SK-N-SH (cell line): ENCODE results near the gene LSS. TPM values are rescaled to one million over a fixed set of nuclear protein-coding genes. Genes with fewer than 3 reads are reported as not detected.

ENCODE experiments used
- CTCF ChIA-PET: fragments of 300-600, 350-600 bp; formaldehyde crosslinking; extraction: SDS; loops from one replicate; lab custom pipeline; 2021; lab: Yijun Ruan, JAX
- POLR2A ChIA-PET: fragments of 350-600 bp; sonication (Branson Sonifier 250); formaldehyde crosslinking; extraction: SDS; loops from one replicate; lab custom pipeline; 2020; ENCODE audit warnings: antibody characterized with exemption, inconsistent platforms; lab: Yijun Ruan, JAX
- DNase-seq: peaks from one replicate; pipeline ENCODE4 v3.0.0; 2012
- H2AFZ ChIP-seq: fragments of 200-600 bp; sonication (generic); 2 replicates; pipeline ENCODE4 v1.8.1; 2016; ENCODE audit warnings: antibody characterized with exemption, mild to moderate bottlenecking, low read depth
- H3F3A ChIP-seq: fragments of 200-600 bp; sonication (generic); replicated peaks from 2 replicates; pipeline ENCODE3; 2016; ENCODE audit warnings: antibody characterized with exemption, mild to moderate bottlenecking; ENCODE audit not compliant: insufficient read depth
- H3K27ac ChIP-seq, 2 experiments: fragments of 200-500 bp in 1 of 2; fragments of 200-600 bp in 1 of 2; sonication (Bioruptor generic) in 1 of 2; sonication (generic), shearing (Covaris generic) in 1 of 2; 2 replicates each; pipeline versions ENCODE4 v1.5.1 to v1.6.1; 2014 to 2016; ENCODE audit warnings: low read depth in 2 of 2, inconsistent platforms in 1 of 2, low read length in 1 of 2, mild to moderate bottlenecking in 1 of 2, mixed read lengths in 1 of 2
- H3K27me3 ChIP-seq: fragments of 200-600 bp; sonication (generic), shearing (Covaris generic); 2 replicates; pipeline ENCODE4 v1.6.1; 2016; ENCODE audit warnings: mixed run types; ENCODE audit not compliant: insufficient read depth
- H3K36me3 ChIP-seq, 2 experiments: fragments of 200-500 bp in 1 of 2; fragments of 200-600 bp in 1 of 2; sonication (Bioruptor generic) in 1 of 2; sonication (generic) in 1 of 2; replicated peaks in 1 of 2; 2 replicates each; pipeline versions ENCODE3 to v1.5.1; 2014 to 2016; ENCODE audit warnings: low read length in 1 of 2, mild to moderate bottlenecking in 1 of 2; ENCODE audit not compliant: insufficient read depth in 2 of 2, control insufficient read depth in 1 of 2
- H3K4me1 ChIP-seq, 2 experiments: fragments of 200-500 bp in 1 of 2; fragments of 200-600 bp in 1 of 2; sonication (Bioruptor generic) in 1 of 2; sonication (generic), shearing (Covaris generic) in 1 of 2; 2 replicates each; pipeline versions ENCODE4 v1.5.1 to v1.6.1; 2014 to 2016; ENCODE audit warnings: low read depth in 1 of 2, low read length in 1 of 2, mixed run types in 1 of 2; ENCODE audit not compliant: insufficient read depth in 2 of 2, control insufficient read depth in 1 of 2
- H3K4me2 ChIP-seq: fragments of 200-600 bp; sonication (generic), shearing (Covaris generic); 2 replicates; pipeline ENCODE4 v1.6.1; 2017; ENCODE audit warnings: mixed run types
- H3K4me3 ChIP-seq, 2 experiments: fragments of 200-500 bp in 1 of 2; fragments of 200-600 bp in 1 of 2; sonication (Bioruptor generic) in 1 of 2; sonication (generic), shearing (Covaris generic) in 1 of 2; 2 replicates each; pipeline versions ENCODE4 v1.5.1 to v1.8.1; 2014 to 2016; ENCODE audit warnings: low read depth in 2 of 2, inconsistent platforms in 1 of 2, low read length in 1 of 2, mild to moderate bottlenecking in 1 of 2, mixed read lengths in 1 of 2, moderate library complexity in 1 of 2
- H3K79me2 ChIP-seq: fragments of 200-600 bp; sonication (generic); 2 replicates; pipeline ENCODE4 v1.8.1; 2017; ENCODE audit warnings: mild to moderate bottlenecking; ENCODE audit not compliant: insufficient read depth
- H3K9ac ChIP-seq: fragments of 200-600 bp; sonication (generic); 2 replicates; pipeline ENCODE4 v1.6.1; 2017; ENCODE audit warnings: mixed run types
- H3K9me2 ChIP-seq: fragments of 200-600 bp; sonication (generic); 2 replicates; pipeline ENCODE4 v1.6.1; 2017; ENCODE audit warnings: mixed run types
- H3K9me3 ChIP-seq: fragments of 200-600 bp; sonication (generic); 2 replicates; pipeline ENCODE4 v1.6.1; 2017; ENCODE audit warnings: mixed run types, mild to moderate bottlenecking, moderate library complexity
- H4K20me1 ChIP-seq: fragments of 200-600 bp; sonication (generic); 2 replicates; pipeline ENCODE4 v1.6.1; 2017; ENCODE audit warnings: mild to moderate bottlenecking, mixed run types; ENCODE audit not compliant: insufficient read depth
- CTCF ChIP-seq: fragments of 200-600 bp; sonication (generic); IDR thresholded peaks from 2 replicates; pipeline ENCODE4 v1.6.1; 2017; ENCODE audit warnings: antibody characterized with exemption, mild to moderate bottlenecking, moderate library complexity
- ELF1 ChIP-seq: IDR thresholded peaks from 2 replicates; pipeline ENCODE4 v1.4.0; 2012
- EP300 ChIP-seq, 2 experiments: IDR thresholded peaks; 2 replicates each; pipeline versions ENCODE4 v1.4.0 to v1.6.1; 2012; ENCODE audit warnings: borderline replicate concordance in 1 of 2, low read depth in 1 of 2, low read length in 1 of 2
- FOSL2 ChIP-seq: IDR thresholded peaks from 2 replicates; pipeline ENCODE4 v1.4.0; 2012; ENCODE audit warnings: low read depth, mild to moderate bottlenecking, moderate library complexity, borderline replicate concordance
- FOXJ3 ChIP-seq: sonication (generic); formaldehyde crosslinking; IDR thresholded peaks from 2 replicates; pipeline ENCODE4 v1.5.1; 2020; ENCODE audit warnings: mild to moderate bottlenecking, missing genetic modification reagents
- GABPA ChIP-seq: IDR thresholded peaks from 2 replicates; pipeline ENCODE4 v1.4.0; 2012; ENCODE audit warnings: low read depth, mild to moderate bottlenecking
- MAX ChIP-seq: IDR thresholded peaks from 2 replicates; pipeline ENCODE4 v1.4.0; 2012; ENCODE audit warnings: low read depth
- PBX3 ChIP-seq: IDR thresholded peaks from 2 replicates; pipeline ENCODE4; 2012
- RAD21 ChIP-seq: IDR thresholded peaks from 2 replicates; pipeline ENCODE4 v1.6.1; 2012; ENCODE audit warnings: mild to moderate bottlenecking, low read length
- RCOR1 ChIP-seq: fragments of 150-350 bp; IDR thresholded peaks from 2 replicates; pipeline ENCODE4 v1.6.1; 2017; ENCODE audit warnings: antibody characterized with exemption, low read length
- TAF1 ChIP-seq: IDR thresholded peaks from 2 replicates; pipeline ENCODE4 v1.6.1; 2012; ENCODE audit warnings: low read depth, mild to moderate bottlenecking, low read length, moderate library complexity, borderline replicate concordance
- TEAD4 ChIP-seq: IDR thresholded peaks from 2 replicates; pipeline ENCODE4 v1.4.0; 2012; ENCODE audit warnings: mild to moderate bottlenecking, borderline replicate concordance; ENCODE audit not compliant: insufficient read depth
- USF1 ChIP-seq: IDR thresholded peaks from 2 replicates; pipeline ENCODE4 v1.4.0; 2012; ENCODE audit warnings: low read depth, borderline replicate concordance
- USF2 ChIP-seq: fragments of 150-350 bp; IDR thresholded peaks from 2 replicates; pipeline ENCODE4 v1.6.1; 2017; ENCODE audit warnings: antibody characterized with exemption, low read length, low read depth, borderline replicate concordance
- YY1 ChIP-seq: IDR thresholded peaks from 2 replicates; pipeline ENCODE4 v1.4.0; 2012; ENCODE audit warnings: low read depth, mild to moderate bottlenecking
- WGBS: methylation state at CpG from one replicate; pipeline ENCODE4 v1.1.6; 2017; ENCODE audit warnings: low lambda C conversion rate; 5-methylcytosine and 5-hydroxymethylcytosine counted together
- polyA plus RNA-seq, 3 experiments: library from polyadenylated mRNA; depleted of rRNA; stranded (reverse); fragments of >200 nt; gene quantifications; 2 replicates each; pipeline ENCODE4 v1.2.3, GENCODE V29; 2012

LSS gene
- polyA plus RNA-seq, 1 of the 3 experiments (the other 2 are of a cell fraction), result 38.7 TPM

- no peak for DNase-seq
- WGBS, result 97% methylated on average over 7 of the region's 7 CpGs
- Histone ChIP-seq H3F3A (peaks cover 7% of the 10 kb centered on the region), H3K9ac (no peak overlapping the region), H3K4me1 (peaks cover 0 to 10% of the 10 kb centered on the region in 2 experiments; a peak in 1 of 4 replicates), H3K27ac (no peak overlapping the region), H3K4me3 (no peak overlapping the region), H4K20me1 (no peaks in the 10 kb centered on the region), H3K4me2 (no peak overlapping the region), H3K79me2 (no peaks in the 10 kb centered on the region), H2AFZ (no peak overlapping the region), H3K36me3 (peaks cover 84 to 90% of the 10 kb centered on the region in 2 experiments), H3K9me2 (no peaks in the 10 kb centered on the region), H3K27me3 (no peaks in the 10 kb centered on the region), H3K9me3 (no peaks in the 10 kb centered on the region)
- ChIA-PET CTCF (interaction anchor here (0.6 to 1.4 kb wide), 4 partner anchors 10 to 29 kb away, joined by 3 to 7 read pairs (median 4); partner anchors contain the start of gene LSS), POLR2A (interaction anchor here (1.2 kb wide), 1 partner anchor 11 kb away, joined by 3 read pairs; no protein-coding TSS in a partner anchor)
- TF ChIP-seq RAD21 (no peak), MAX (no peak), GABPA (no peak), PBX3 (no peak), RCOR1 (no peak), TEAD4 (no peak), YY1 (no peak), EP300 (IDR thresholded peaks at IDR 0.05; ENCODE audit: borderline replicate concordance in 1 of 2, low read depth in 1 of 2, low read length in 1 of 2) (no peak), USF2 (no peak), CTCF (no peak), TAF1 (no peak), ELF1 (no peak), USF1 (no peak), FOSL2 (no peak), FOXJ3 (CRISPR knock-in tag) (no peak)
These were observed 11.3 kb upstream of the LSS start for GRCh38 chr21:46239817-46240325.
